ENCODE measurements around the gene SLC39A11.

Gene SLC39A11

GRCh38 chr17:72702998-72703397, 389.5 kb downstream of the SLC39A11 start:
- Histone ChIP-seq H3K36me3 (peaks cover 16% of the 10 kb centered on the region), H3K9me3 (ENCODE audit: severe bottlenecking) (peaks cover 13% of the 10 kb centered on the region), H3K4me3 (ENCODE audit: low read depth, low read length) (no peak overlapping the region), H3K27ac (no peak overlapping the region), H3K27me3 (ENCODE audit: insufficient read depth, low read depth, severe bottlenecking) (no peaks in the 10 kb centered on the region)
- TF ChIP-seq CTCF (IDR thresholded peaks at IDR 0.05; ENCODE audit: low read depth, low read length), result no peak
- no peak for DNase-seq

DNA sequence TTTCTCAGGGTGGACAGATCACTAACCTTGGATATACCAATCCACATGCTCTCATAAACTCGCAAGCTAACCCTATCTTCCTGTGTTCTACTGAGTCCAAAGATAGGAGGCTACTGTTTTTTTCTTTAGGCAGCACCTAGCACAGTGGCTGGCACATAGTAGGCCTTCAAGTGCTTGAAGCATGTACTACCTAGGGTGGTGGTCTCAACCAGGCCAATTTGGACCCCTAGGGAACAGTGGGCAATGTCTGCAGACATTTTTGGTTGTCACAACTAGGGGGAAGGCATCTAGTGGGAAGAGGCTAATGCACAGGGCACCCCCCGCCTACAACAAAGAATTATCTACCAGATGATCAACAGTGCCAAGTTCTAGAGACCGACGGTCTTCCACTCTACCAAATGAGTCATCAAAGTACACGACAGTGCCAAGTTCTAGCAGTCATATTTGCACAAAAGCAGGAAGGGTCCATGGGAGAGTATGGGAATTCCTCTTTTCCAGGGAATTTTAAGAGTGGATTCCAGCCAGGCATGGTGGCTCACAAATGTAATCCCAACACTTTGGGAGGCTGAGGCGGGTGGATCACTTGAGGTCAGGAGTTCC, 390.3 kb downstream of the SLC39A11 start:
- no peak for TF ChIP-seq CTCF (IDR thresholded peaks at IDR 0.05; ENCODE audit: low read depth, low read length)
- peaks cover 16% of the 10 kb centered on the region for H3K36me3 ChIP-seq
- DNase-seq, result no peak

DNA sequence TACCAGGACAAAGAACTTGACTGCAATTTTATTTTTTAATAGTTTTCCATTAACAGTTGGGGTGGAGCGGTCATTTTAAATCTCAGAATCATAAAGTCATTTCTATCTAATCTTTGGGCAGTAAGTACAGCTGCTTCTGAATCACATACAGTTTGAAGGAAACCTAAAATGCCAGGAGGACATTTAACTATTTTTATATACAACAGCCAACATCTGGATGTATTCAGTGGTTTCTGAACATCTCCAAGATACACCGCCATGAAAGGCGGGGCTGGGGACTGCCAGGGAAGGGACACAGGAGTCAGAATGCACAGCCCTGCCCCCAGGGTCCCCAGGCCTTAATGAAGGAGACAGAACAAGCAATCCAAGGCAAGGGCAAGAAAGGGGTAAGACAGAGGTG, 392.3 kb downstream of the SLC39A11 start:
- Histone ChIP-seq H3K4me3 (ENCODE audit: low read depth, low read length) (no peak overlapping the region), H3K27ac (no peak overlapping the region), H3K36me3 (peaks cover 17% of the 10 kb centered on the region), H3K27me3 (ENCODE audit: insufficient read depth, low read depth, severe bottlenecking) (no peaks in the 10 kb centered on the region), H3K9me3 (ENCODE audit: severe bottlenecking) (peaks cover 18% of the 10 kb centered on the region)
- DNase-seq, result no peak
- TF ChIP-seq CTCF (IDR thresholded peaks at IDR 0.05; ENCODE audit: low read depth, low read length), result no peak

More for the DNA sequence above, 390.3 kb downstream of the SLC39A11 start:
- Histone ChIP-seq H3K27me3 (ENCODE audit: insufficient read depth, low read depth, severe bottlenecking) (no peaks in the 10 kb centered on the region), H3K27ac (no peak overlapping the region), H3K9me3 (ENCODE audit: severe bottlenecking) (peaks cover 12% of the 10 kb centered on the region), H3K4me3 (ENCODE audit: low read depth, low read length) (no peak overlapping the region)

GRCh38 chr17:72699545-72699944, 392.9 kb downstream of the SLC39A11 start:
- H3K27ac ChIP-seq, result no peak overlapping the region
- peaks cover 21% of the 10 kb centered on the region for H3K36me3 ChIP-seq
- H3K4me3 ChIP-seq (ENCODE audit: low read depth, low read length), result no peak overlapping the region
- no peak for TF ChIP-seq CTCF (IDR thresholded peaks at IDR 0.05; ENCODE audit: low read depth, low read length)
- DNase-seq, result no peak
- no peaks in the 10 kb centered on the region for H3K27me3 ChIP-seq (ENCODE audit: insufficient read depth, low read depth, severe bottlenecking)
- H3K9me3 ChIP-seq (ENCODE audit: severe bottlenecking), result peaks cover 17% of the 10 kb centered on the region

GRCh38 chr17:72697602-72698146, 394.8 kb downstream of the SLC39A11 start:
- DNase-seq, result no peak
- Histone ChIP-seq H3K4me3 (ENCODE audit: low read depth, low read length) (no peak overlapping the region), H3K9me3 (ENCODE audit: severe bottlenecking) (peaks cover 11% of the 10 kb centered on the region)

More at GRCh38 chr17:72697602-72698146, 394.8 kb downstream of the SLC39A11 start:
- no peak overlapping the region for H3K27ac ChIP-seq
- H3K36me3 ChIP-seq, result peaks cover 11% of the 10 kb centered on the region
- no peak for TF ChIP-seq CTCF (IDR thresholded peaks at IDR 0.05; ENCODE audit: low read depth, low read length)
- no peaks in the 10 kb centered on the region for H3K27me3 ChIP-seq (ENCODE audit: insufficient read depth, low read depth, severe bottlenecking)

Measured in WERI-Rb-1 (cell line).